NCI-H2196 (cell line): ENCODE measurements around the gene SVOP.

Source experiments
- DNase-seq: peaks from one replicate; lab custom pipeline; 2025; ENCODE audit not compliant: unreplicated experiment; lab: John Stamatoyannopoulos, UW

Gene SVOP

GRCh38 chr12:108939594-108939993 lies 81.3 kb downstream of the SVOP start:
- DNase-seq, result no peak

- no peak for DNase-seq
Observed at GRCh38 chr12:108938247-108938924, 82.5 kb downstream of the SVOP start.

- DNase-seq, result no peak
Observed at GRCh38 chr12:108935159-108935763, 85.6 kb downstream of the SVOP start.

- no peak for DNase-seq
Observed at GRCh38 chr12:108933949-108934348, 86.9 kb downstream of the SVOP start.

GRCh38 chr12:108930756-108931155 lies 90.1 kb downstream of the SVOP start:
- no peak for DNase-seq

- DNase-seq, result no peak
Observed at GRCh38 chr12:108930155-108930554, 90.7 kb downstream of the SVOP start.

GRCh38 chr12:108928695-108929094 lies 92.2 kb downstream of the SVOP start:
- no peak for DNase-seq

- DNase-seq, result no peak
Observed at GRCh38 chr12:108922918-108923317, 98.0 kb downstream of the SVOP start.

GRCh38 chr12:108921946-108922345 lies 98.9 kb downstream of the SVOP start:
- no peak for DNase-seq

GRCh38 chr12:108918960-108919642 lies 101.8 kb downstream of the SVOP start:
- no peak for DNase-seq

GRCh38 chr12:108918206-108918605 lies 102.7 kb downstream of the SVOP start:
- DNase-seq, result no peak

- no peak for DNase-seq
Observed at GRCh38 chr12:108916336-108916735, 104.5 kb downstream of the SVOP start.

- no peak for DNase-seq
Observed at GRCh38 chr12:108915632-108916133, 105.2 kb downstream of the SVOP start.

- DNase-seq, result no peak
Observed at GRCh38 chr12:108914121-108914531, 106.7 kb downstream of the SVOP start.

- DNase-seq, result no peak
Observed at GRCh38 chr12:108912361-108912760, 108.5 kb downstream of the SVOP start.

GRCh38 chr12:108911915-108912314 lies 109.0 kb downstream of the SVOP start:
- DNase-seq, result no peak

- DNase-seq, result no peak
Observed at GRCh38 chr12:108910336-108910735, 110.5 kb downstream of the SVOP start.

GRCh38 chr12:108907839-108908351 lies 113.0 kb downstream of the SVOP start:
- DNase-seq, result no peak

- DNase-seq, result no peak
Observed at GRCh38 chr12:108906971-108907370, 113.9 kb downstream of the SVOP start.

GRCh38 chr12:108905725-108906124 lies 115.1 kb downstream of the SVOP start:
- DNase-seq, result no peak

- DNase-seq, result no peak
Observed at GRCh38 chr12:108899145-108899544, 121.7 kb downstream of the SVOP start.

GRCh38 chr12:108896817-108897216 lies 124.1 kb downstream of the SVOP start:
- DNase-seq, result no peak
